MM.1S (cell line): ENCODE results near the gene KCNN1.

Experiments used
- CTCF ChIP-seq: fragments of 300-600 bp; sonication (generic); IDR thresholded peaks from 2 replicates; pipeline ENCODE4 v1.5.1; 2016; ENCODE audit warnings: antibody characterized with exemption, low read length, mixed read lengths
- EZH2phosphoT487 ChIP-seq: fragments of 300-600 bp; sonication (generic); IDR thresholded peaks from 2 replicates; pipeline ENCODE4 v1.6.1; 2018; ENCODE audit warnings: antibody characterized with exemption, low read length

- TF ChIP-seq CTCF, result no peak
- TF ChIP-seq EZH2phosphoT487, result no peak
Observed at GRCh38 chr19:18010149-18010548, 43.2 kb downstream of the KCNN1 start.
